Stimulated activated CD8-positive, alpha-beta memory T cell treated with anti-CD3 and anti-CD28 coated beads, Interleukin-2, amount 100 ng/mL, for 1 hour (primary cell): ENCODE results near the gene NFATC2.
A peak's percentile ranks its signal among the peaks of the same experiment; 100 is the strongest.

Source experiments
- DNase-seq, 2 donors: peaks; one replicate each; pipeline ENCODE4 v3.0.0-alpha.2; 2020; ENCODE audit warnings: low read depth in 2 of 2

Gene NFATC2

GRCh38 chr20:51542571-51543421 is at the start of gene NFATC2:
Gene NFATC2 (minus strand): TSS chr20:51542719. CDS start chr20:51542499, 220 bp downstream.
- peak in 1 of 2 donors; percentile 28 for DNase-seq

GRCh38 chr20:51591871-51592270 is 49.4 kb upstream of the NFATC2 start:
- no peak for DNase-seq

DNA sequence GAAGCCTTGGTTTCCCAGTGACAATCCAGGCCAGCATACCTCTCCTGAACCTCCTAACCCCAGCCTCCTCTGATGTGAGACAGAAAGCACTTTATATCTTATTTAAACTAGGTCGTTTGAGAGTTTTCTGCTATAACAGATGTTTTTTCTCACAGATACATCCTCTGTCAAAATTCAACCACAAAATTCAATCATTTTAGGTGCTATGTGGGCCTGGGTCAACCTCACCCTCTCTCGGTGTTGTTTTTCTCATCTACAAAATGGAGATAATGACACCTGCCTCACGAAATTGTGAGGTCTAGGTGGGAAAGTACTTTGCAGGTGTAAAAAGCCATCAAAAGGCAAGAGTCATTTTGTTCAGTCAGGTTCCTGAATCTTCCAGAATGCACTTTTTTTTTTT is 46.2 kb upstream of the NFATC2 start:
- no peak for DNase-seq

- DNase-seq: no peak
These were observed 44.6 kb upstream of the NFATC2 start for GRCh38 chr20:51587145-51587544.

DNA sequence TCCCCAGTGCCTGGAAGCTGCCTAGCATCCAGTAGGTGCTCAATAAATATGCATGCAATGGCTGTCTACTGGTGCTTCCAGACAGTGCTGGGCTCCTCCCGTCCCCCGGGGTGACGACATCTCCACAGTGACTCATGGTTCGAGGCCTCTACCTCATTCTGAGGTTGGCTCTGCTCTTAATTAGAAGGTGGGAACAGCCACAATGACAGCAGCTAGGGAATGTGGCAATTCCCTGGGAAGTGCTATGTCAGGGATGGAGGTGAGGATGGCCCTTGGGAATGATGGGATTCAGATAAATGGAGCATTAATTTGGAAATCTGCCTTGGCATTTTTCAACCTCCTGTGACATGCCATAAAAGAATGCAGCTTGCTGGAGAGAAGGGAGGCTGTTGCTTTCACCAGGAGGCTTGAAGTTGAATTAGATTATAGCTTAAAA is 43.5 kb upstream of the NFATC2 start:
- no peak for DNase-seq

- no peak for DNase-seq
These were observed 42.6 kb upstream of the NFATC2 start for GRCh38 chr20:51585148-51585547.

DNA sequence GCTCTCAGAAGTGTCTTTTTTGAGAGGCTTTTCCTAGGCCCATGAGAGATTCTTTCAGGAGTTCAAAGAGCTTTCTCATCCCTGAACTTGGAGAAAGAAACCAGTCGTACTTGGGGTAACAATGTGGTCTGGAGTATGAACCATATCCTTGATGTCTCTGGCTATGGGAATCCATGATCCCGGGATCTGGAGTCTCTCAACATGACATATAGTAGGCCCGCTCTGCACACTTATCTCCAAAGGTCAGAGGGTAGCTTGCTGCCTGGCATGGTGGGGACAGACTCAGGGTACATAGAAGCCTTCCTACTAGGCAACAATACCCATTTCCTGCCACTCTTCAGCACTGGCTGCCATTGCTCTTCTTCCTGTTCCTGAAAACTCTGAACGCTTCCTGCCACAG is 42.2 kb upstream of the NFATC2 start:
- no peak for DNase-seq

GRCh38 chr20:51584116-51584515 is 41.6 kb upstream of the NFATC2 start:
- DNase-seq: no peak

GRCh38 chr20:51583499-51583898 is 41.0 kb upstream of the NFATC2 start:
- DNase-seq: no peak

- DNase-seq: no peak
These were observed 40.6 kb upstream of the NFATC2 start for GRCh38 chr20:51583073-51583472.

DNA sequence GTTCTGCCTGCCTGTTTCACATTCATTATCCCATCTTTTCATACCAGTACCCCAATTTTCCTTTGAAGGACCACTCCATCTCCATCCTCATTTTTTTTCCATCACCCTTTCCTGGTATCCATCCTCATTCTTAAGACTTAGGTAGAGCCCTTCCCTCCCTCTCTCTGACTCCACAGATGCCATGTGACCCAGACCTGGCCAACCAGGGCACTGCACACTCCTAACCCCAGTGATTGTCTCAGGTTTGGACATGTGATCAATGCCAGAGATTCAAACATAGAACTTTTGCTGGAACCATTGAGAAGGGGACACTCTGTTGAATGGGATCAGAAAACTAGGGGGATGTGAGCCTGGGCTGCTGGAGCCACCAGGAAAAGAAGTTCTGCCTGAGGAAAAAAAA is 39.1 kb upstream of the NFATC2 start:
- no peak for DNase-seq

GRCh38 chr20:51579137-51579536 is 36.6 kb upstream of the NFATC2 start:
- DNase-seq: no peak

- no peak for DNase-seq
These were observed 35.6 kb upstream of the NFATC2 start for GRCh38 chr20:51578145-51578459.

DNA sequence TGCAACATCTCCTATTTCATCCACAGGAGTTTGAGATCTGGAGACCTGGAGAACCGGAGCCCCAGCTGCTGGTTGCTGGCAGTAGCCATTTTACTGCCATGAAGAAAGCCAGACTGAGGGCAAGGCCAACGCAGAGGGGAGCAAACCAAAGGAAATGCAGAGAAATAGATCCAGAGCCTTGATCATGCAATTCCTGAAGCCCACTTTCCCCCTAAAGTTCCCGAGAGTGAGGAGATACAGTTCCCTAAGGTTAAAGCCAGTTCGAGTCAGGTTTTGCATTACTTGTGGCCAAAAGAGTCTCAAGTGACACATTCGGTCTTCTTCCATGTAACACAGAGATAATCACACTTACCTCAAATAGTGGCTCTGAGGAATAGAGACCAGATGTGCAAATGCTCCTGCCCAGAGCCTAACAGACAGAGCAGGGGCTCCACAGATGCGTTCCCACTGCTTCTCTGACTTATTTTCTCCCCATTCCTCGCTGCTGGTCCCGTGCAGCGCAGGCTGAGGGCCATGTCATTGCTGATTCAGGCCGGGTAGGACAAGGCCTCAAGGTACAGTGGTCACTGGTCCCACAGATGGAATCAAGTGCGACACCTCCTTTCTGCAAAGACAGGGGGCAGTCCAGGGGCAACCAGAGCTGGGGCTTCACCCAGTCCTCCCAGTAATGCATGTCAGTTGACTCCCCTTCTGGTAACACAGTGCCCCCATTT is 35.1 kb upstream of the NFATC2 start:
- no peak for DNase-seq

DNA sequence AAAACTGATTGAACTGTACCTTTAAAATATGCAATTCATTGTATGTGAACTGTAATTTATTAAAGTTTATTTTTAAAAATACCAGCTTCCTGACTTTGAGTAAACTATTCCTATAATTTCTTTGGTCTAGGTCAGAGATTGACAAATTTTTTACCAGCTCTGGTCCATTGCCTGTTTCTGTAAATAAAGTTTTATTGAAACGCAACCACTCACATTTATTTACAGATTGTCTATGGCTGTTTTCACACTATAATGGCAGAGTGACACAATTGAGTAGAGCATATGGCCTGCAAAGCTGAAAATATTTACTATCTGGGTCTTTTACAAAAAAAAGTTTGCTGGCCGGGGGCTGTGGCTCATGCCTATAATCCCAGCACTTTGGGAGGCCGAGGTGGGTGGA is 33.0 kb upstream of the NFATC2 start:
- DNase-seq: no peak

DNA sequence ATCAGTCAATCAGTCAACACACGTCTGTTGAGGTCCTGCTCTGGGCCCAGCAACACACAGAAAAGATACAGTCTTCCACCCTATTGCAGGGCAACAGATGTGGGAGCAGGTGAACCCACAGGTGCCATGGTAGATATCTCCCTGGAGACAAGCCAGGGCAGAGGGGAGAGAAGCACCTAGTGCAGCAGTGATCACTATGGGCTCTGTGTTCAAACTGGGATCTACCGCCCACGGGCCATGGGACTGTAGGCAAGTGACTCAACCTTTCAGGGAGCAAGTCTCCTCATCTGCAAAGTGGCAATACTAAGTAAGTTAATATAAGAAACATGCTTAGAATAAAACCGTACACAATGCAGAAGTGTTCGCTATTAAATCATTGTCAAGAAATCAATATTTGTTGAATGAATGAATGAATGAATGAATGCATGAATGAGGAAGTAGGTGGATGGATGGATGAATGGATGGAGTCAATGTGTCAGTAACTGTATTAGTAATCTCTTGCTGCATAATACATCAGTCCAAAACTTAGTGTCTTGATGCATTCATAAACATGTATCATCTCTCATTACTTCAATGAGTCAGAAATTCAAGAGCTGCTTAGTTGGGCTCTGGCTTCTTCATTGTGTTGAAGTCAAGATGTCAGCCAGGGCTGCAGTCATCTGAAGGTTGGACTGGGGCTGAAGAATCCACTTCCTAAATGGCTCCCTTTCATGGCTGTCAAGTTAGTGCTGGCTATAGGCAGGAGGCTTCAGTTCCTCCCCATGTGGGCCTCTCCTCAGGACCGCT is 31.9 kb upstream of the NFATC2 start:
- DNase-seq: no peak

- no peak for DNase-seq
These were observed 31.2 kb upstream of the NFATC2 start for GRCh38 chr20:51573576-51574243.

GRCh38 chr20:51571460-51571794 is 28.9 kb upstream of the NFATC2 start:
- no peak for DNase-seq

DNA sequence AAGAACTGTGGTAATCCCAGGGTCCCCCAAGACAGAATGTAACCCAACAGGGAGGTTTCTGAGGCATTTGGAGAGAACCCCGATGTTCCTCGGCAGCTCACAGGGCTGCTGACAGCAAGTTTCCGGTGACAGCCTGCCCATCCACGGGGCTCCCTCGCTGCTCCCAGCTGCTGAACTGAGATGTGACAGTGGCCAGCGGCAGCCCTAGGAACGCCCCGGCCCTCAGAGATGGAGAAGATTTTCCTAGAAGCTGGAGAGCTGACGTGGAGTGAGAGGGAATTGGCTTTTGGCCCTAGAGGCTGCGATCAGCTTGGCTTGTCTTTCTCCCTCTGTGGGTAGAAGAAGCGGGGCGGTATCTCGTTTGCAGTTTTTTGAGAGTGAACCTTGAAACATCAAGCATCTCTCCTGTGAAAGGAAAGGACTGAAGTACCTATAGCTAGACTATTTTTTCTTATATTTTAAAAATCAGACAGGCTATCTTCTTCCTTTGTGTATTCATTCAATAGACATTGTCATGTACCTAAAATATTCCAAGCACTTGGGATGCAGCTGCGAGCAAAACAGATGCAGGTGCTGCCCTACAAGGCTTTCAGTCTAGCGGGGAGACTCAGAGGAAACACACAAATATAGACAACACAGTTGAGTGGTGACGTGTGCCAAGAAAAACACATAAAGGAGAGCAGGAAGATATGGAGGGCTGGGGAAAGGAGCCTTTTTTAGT is 28.4 kb upstream of the NFATC2 start:
- no peak for DNase-seq

- no peak for DNase-seq
These were observed 27.6 kb upstream of the NFATC2 start for GRCh38 chr20:51569815-51570738.
